PC-3 (cell line): Measurements from ENCODE around the gene ZNF275. TPM values are rescaled to one million over a fixed set of nuclear protein-coding genes. Genes with fewer than 3 reads are reported as not detected.

ENCODE experiments used
- ATAC-seq: fragments of 200-7000 bp; cut with Tn5 transposase; 2 replicates; pipeline ENCODE4 v1.9.1; 2020; ENCODE audit warnings: mild to moderate bottlenecking, moderate library complexity
- BruUV-seq: library from RNA; stranded (reverse); fragments of 400-500 nt; replicated peaks from 2 replicates; lab custom pipeline; 2021; lab: Mats Ljungman, UMichigan
- CTCF ChIA-PET: fragments of 300-600 bp; sonication (Branson Sonifier 250); formaldehyde crosslinking; loops from one replicate; lab custom pipeline; 2022; ENCODE audit warnings: antibody characterized with exemption; lab: Charles Lee
- POLR2A ChIA-PET: fragments of 300-600 bp; sonication (Branson Sonifier 250); formaldehyde crosslinking; loops from one replicate; lab custom pipeline; 2022; ENCODE audit warnings: antibody characterized with exemption; ENCODE audit not compliant: unreplicated experiment; lab: Charles Lee
- DNase-seq: peaks from one replicate; pipeline ENCODE4 v3.0.0-alpha.2; 2015
- H2AFZ ChIP-seq: fragments of 300-600 bp; sonication (generic); 2 replicates; pipeline ENCODE4 v1.6.0; 2016; ENCODE audit warnings: antibody characterized with exemption, low read length
- H3F3A ChIP-seq: fragments of 300-600 bp; sonication (generic); one replicate; pipeline ENCODE4 v1.6.0; 2017; ENCODE audit warnings: antibody characterized with exemption, low read length, control low read depth, mild to moderate bottlenecking; ENCODE audit not compliant: unreplicated experiment
- H3K27ac ChIP-seq: fragments of 300-600 bp; sonication (generic); 2 replicates; pipeline ENCODE4 v1.5.1; 2016; ENCODE audit warnings: mild to moderate bottlenecking, low read length
- H3K27me3 ChIP-seq: fragments of 300-600 bp; sonication (generic); 2 replicates; pipeline ENCODE4 v1.6.1; 2016; ENCODE audit warnings: low read length, mixed read lengths
- H3K36me3 ChIP-seq: fragments of 300-600 bp; sonication (generic); 2 replicates; pipeline ENCODE4 v1.6.1; 2016; ENCODE audit warnings: low read depth, mixed run types, low read length, mixed read lengths
- H3K4me1 ChIP-seq: fragments of 300-600 bp; sonication (generic); 2 replicates; pipeline ENCODE4 v1.5.1; 2016; ENCODE audit warnings: low read length; ENCODE audit not compliant: insufficient read depth
- H3K4me2 ChIP-seq: fragments of 300-600 bp; sonication (generic); 2 replicates; pipeline ENCODE4 v1.6.0; 2016; ENCODE audit warnings: low read length
- H3K4me3 ChIP-seq: fragments of 300-600 bp; sonication (generic); 2 replicates; pipeline ENCODE4 v1.5.1; 2016; ENCODE audit warnings: mild to moderate bottlenecking, low read length, mixed read lengths
- H3K79me2 ChIP-seq: fragments of 300-600 bp; sonication (generic); 2 replicates; pipeline ENCODE4 v1.6.1; 2017; ENCODE audit warnings: low read length, mixed read lengths
- H3K9ac ChIP-seq: fragments of 300-600 bp; sonication (generic); 2 replicates; pipeline ENCODE4 v1.6.0; 2016; ENCODE audit warnings: mild to moderate bottlenecking, low read length
- H3K9me2 ChIP-seq: fragments of 300-600 bp; sonication (generic); replicated peaks from 2 replicates; pipeline ENCODE4 v1.6.1; 2016; ENCODE audit warnings: mixed run types, low read length, mixed read lengths
- H3K9me3 ChIP-seq: fragments of 300-600 bp; sonication (generic); 2 replicates; pipeline ENCODE4 v1.6.1; 2016; ENCODE audit warnings: low read length, mixed read lengths
- H4K20me1 ChIP-seq: fragments of 300-600 bp; sonication (generic); 2 replicates; pipeline ENCODE4 v1.6.1; 2016; ENCODE audit warnings: low read length, mixed read lengths
- EZH2 ChIP-seq: fragments of 300-600 bp; sonication (generic); IDR thresholded peaks from one replicate; pipeline ENCODE4 v1.6.1; 2017; ENCODE audit warnings: antibody characterized with exemption, mild to moderate bottlenecking, low read length; ENCODE audit not compliant: unreplicated experiment
- EZH2phosphoT487 ChIP-seq: fragments of 300-600 bp; sonication (generic); IDR thresholded peaks from 2 replicates; pipeline ENCODE4 v1.6.1; 2018; ENCODE audit warnings: mild to moderate bottlenecking, antibody characterized with exemption, low read length, borderline replicate concordance
- intact Hi-C: fragments of 100-400 bp; cut with micrococcal nuclease; formaldehyde crosslinking; loops from 2 replicates; pipeline ENCODE4 v1.9.0; 2023
- total RNA-seq: library from RNA; depleted of rRNA; stranded (reverse); fragments of >200 nt; gene quantifications from 2 replicates; pipeline ENCODE4 v1.2.3, GENCODE V29; 2014
- TF ChIP-seq, protein P1 (sequence below): fragments of 300-600 bp; sonication (generic); conservative IDR thresholded peaks from 2 replicates; pipeline ENCODE4 v1.5.1; 2017; ENCODE audit warnings: antibody characterized with exemption, low read depth, mild to moderate bottlenecking, low read length

ZNF275 gene
- total RNA-seq, 1 experiment from 2014 or later: 7.1 TPM

DNA sequence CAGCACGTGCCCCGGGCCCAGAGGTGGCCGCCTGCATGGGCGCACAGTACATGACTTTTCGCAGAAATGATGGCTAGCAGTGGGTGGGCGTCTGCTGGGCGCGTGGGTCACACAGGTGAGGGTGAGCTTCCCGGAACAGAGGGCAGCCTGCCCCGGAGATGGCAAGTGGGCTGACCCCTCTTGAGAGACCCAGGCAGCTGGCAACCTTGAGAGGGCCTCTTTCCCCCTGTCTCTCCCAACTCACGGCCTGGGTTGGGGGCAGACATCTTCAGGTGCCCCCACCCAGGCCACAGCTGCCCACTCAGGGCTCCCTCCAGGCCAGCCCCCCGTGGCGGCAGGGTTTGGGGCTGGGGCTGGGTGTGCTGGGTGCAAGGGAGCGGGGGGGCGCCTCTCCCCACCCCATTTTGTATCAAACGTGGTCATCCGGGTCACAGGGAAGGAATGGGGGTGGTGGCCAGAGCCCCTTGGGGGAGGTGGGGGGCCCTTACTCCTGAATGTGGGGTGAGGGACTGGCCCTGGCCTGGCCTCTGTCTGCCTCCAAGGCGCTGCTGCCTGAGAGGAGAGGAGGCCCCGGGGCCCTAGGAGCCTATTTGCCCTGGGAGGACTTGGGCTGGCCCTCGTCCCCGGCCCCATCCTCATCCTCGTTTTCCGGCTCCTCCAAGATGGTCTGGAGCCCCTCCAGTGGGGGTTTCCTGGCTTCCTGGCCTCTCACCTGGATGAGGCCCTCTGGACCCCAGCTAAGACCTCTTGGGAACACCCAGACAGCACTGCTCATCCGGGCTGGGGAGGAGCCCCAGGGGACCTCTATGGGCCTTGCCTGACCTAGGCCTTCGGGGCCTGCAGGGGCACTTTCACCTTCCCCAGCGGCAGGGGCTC is 62.6 kb downstream of the ZNF275 start:
- Histone ChIP-seq H3K27me3 (0 out of 2 replicates have a peak, but pooled peaks cover 6% of the 10 kb centered on the region), H3K4me1 (no peaks in the 10 kb centered on the region), H3K79me2 (no peaks in the 10 kb centered on the region), H3F3A (no peaks in the 10 kb centered on the region), H3K4me3 (no peak overlapping the region), H3K4me2 (no peak overlapping the region), H2AFZ (no peak overlapping the region), H3K36me3 (no peaks in the 10 kb centered on the region), H3K9me3 (no peaks in the 10 kb centered on the region), H3K9me2 (no peaks in the 10 kb centered on the region), H3K9ac (no peak overlapping the region), H4K20me1 (no peaks in the 10 kb centered on the region), H3K27ac (no peak overlapping the region)
- ChIA-PET CTCF (no interaction called here), POLR2A (no interaction called here)
- no peak for ATAC-seq
- no TSS peak for BruUV-seq
- intact Hi-C loops: no loop called here
- no peak for DNase-seq
- TF ChIP-seq, protein P1, sequence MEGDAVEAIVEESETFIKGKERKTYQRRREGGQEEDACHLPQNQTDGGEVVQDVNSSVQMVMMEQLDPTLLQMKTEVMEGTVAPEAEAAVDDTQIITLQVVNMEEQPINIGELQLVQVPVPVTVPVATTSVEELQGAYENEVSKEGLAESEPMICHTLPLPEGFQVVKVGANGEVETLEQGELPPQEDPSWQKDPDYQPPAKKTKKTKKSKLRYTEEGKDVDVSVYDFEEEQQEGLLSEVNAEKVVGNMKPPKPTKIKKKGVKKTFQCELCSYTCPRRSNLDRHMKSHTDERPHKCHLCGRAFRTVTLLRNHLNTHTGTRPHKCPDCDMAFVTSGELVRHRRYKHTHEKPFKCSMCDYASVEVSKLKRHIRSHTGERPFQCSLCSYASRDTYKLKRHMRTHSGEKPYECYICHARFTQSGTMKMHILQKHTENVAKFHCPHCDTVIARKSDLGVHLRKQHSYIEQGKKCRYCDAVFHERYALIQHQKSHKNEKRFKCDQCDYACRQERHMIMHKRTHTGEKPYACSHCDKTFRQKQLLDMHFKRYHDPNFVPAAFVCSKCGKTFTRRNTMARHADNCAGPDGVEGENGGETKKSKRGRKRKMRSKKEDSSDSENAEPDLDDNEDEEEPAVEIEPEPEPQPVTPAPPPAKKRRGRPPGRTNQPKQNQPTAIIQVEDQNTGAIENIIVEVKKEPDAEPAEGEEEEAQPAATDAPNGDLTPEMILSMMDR: no peak
- no peak for TF ChIP-seq EZH2phosphoT487
- TF ChIP-seq EZH2: no peak

DNA sequence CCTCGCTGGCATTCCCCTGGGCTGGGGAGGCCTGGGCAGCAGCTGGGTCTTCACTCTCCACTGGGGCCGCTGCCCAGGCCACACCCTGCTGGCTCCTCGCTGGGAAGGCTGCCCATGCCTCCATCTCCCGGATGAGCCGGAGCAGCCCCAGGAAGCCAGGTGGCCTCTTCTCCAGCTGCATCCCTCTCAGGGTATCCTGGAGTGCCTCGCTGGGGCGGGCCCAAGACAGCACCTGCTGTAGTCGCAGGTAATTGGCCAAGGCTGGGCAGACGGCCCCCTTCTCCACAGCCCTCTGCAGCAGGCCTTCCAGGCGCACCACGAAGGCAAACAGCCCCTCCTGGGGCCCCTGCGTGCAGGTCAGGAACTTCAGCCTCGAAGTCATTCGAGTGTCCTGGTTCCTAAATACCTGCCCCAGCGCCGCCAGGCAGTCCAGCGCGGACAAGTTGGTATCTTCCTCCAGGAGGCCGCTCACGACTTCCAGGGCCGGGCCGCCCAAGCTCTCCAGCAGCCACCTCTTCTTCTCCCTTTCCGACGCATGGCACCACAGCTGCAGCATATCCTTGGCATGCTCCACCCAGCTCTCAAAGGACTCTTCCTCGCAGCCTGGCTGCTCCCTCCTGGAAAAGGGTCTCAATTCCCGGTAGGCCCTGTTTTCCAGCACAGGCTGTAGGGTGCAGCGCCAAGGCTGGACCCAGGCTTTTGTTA is 63.5 kb downstream of the ZNF275 start:
- no peaks in the 10 kb centered on the region for H3K4me1 ChIP-seq

More for the DNA sequence above, 63.5 kb downstream of the ZNF275 start:
- intact Hi-C loops: no loop called here
- Histone ChIP-seq H3K9me3 (no peaks in the 10 kb centered on the region), H3K36me3 (no peaks in the 10 kb centered on the region), H3K27me3 (0 out of 2 replicates have a peak, but pooled peaks cover 6% of the 10 kb centered on the region), H3F3A (no peaks in the 10 kb centered on the region), H4K20me1 (no peaks in the 10 kb centered on the region), H2AFZ (no peak overlapping the region), H3K4me3 (no peak overlapping the region), H3K79me2 (no peaks in the 10 kb centered on the region), H3K27ac (no peak overlapping the region), H3K9me2 (no peaks in the 10 kb centered on the region), H3K4me2 (no peak overlapping the region), H3K9ac (no peak overlapping the region)
- TF ChIP-seq, protein P1: no peak
- TF ChIP-seq EZH2phosphoT487 (no peak), EZH2 (no peak)
- BruUV-seq: no TSS peak
- POLR2A ChIA-PET: no interaction called here
- no peak for DNase-seq
- ATAC-seq: no peak
- CTCF ChIA-PET: no interaction called here
